ENCODE results near the gene H6PD. TPM values are rescaled to one million over a fixed set of nuclear protein-coding genes. Genes with fewer than 3 reads are reported as not detected.

The H6PD gene
- polyA plus RNA-seq, 12 donors: 28.4 to 75.0 (median 32.8) TPM

- no peak for DNase-seq
Measured at GRCh38 chr1:9253453-9254105, 19.0 kb downstream of the H6PD start.

DNA sequence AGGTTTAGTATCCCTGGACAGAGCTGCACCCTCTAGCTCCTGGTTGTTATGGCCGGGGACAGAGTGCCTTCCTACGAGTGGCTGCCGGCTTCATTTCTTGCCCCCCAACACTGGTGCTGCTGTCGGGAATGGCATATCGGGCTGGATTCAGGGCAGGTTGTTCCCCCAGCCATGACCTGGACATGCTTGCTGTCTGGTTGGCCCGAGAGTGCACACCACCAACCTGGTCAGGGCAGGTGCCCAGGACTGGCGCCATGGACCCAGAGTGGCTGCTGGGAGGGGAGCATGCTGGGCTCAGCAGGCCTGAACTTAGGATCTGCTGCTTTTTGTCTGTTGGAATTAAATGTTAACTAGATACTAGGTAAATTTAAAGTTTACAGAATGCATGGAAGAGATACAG lies 21.8 kb downstream of the H6PD start:
- DNase-seq: no peak

DNA sequence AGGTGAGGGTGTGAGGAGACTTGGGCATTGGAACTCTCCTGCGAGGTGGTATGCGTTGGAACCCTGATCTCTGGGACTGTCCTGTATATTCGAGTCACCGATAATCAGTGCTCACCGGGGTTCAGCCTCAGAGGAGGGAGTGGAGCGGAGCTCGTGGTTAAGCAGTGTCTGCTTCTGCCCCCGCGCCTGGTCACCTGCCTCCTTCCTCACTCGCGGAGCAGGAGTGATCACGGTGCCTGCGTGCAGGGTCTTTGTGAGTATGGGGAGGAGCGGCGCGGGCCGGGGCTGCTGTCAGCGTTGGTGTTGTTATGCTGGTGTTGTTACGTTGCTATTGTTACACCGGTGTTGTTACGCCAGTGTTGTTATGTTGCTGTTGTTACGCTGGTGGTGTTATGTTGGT lies 23.3 kb downstream of the H6PD start:
- no peak for DNase-seq

DNA sequence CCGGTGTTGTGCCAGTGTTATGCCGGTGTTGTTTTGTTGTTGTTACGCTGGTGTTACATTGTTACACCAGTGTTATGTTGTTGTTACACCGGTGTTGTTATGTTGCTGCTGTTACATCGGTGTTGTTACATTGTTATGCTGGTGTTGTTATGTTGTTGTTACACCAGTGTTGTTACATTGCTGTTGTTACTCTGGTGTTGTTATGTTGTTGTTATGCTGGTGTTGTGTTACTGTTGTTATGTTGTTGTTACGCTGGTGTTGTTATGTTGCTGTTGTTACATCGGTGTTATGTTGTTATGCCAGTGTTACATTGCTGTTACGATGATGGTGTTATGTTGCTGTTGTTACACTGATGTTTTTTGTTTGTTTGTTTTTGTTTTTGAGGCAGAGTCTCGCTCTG lies 24.1 kb downstream of the H6PD start:
- DNase-seq: no peak

DNA sequence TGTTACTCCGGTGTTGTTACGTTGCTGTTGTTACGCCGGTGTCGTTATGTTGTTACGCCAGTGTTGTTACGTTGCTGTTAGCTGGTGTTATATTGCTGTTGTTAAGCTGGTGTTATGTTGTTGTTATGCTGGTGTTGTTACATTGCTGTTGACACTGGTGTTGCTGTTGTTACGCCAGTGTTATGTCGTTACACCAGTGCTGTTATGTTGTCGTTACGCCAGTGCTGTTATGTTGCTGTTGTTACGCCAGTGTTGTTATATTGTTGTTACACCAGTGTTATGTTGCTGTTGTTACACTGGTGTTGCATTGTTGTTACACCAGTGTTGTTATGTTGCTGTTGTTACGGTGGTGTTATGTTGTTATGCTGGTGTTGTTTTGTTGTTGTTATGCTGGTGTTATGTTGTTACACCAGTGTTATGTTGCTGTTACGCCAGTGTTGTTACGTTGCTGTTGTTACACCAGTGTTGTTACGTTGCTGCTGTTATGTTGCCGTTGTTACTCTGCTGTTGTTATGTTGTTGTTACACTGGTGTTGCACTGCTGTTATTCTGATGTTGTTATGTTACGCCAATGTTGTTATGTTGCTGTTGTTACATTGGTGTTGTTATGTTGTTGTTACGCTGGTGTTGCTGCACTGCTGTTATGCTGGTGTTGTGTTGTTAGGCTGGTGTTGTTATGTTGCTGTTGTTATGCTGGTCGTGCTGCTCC lies 25.6 kb downstream of the H6PD start:
- DNase-seq: no peak

- no peak for DNase-seq
Measured at GRCh38 chr1:9261496-9261895, 26.9 kb downstream of the H6PD start.

DNA sequence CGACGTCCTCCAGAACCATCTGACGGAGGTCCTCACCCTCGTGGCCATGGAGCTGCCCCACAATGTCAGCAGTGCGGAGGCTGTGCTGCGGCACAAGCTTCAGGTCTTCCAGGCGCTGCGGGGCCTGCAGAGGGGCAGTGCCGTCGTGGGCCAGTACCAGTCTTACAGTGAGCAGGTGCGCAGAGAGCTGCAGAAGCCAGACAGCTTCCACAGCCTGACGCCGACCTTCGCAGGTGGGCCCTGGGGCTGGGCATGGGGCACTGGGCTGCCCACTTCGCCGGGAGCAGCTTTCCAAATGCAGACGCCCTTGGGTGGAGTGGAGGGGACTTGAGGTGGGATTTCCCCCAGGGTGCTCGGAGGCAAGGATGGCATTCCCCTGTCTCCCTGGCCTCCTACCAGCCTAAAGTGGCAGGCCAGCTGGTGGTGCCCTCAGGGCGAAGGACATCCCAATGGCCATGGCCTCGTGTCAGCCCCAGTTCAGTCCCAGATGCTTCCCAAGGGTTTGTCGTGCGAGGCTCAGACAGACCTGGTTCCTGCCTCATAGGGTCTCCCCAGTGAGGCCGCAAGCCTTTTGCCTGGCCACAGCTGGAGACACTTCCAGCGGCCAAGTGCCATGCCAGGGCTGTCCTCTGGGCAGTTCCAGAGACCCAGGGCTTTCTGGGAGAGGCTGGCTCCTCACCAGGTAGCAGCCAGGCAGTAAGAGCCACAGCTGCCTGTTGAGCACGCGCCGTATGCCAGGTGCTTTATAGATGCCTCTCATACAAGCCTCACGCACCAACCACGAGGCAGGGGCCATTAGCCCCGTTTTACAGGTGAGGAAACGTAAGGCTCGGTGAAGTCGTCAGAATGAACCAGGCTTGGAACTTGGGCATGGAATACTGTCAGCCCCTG lies 27.8 kb downstream of the H6PD start:
- DNase-seq: no peak

DNA sequence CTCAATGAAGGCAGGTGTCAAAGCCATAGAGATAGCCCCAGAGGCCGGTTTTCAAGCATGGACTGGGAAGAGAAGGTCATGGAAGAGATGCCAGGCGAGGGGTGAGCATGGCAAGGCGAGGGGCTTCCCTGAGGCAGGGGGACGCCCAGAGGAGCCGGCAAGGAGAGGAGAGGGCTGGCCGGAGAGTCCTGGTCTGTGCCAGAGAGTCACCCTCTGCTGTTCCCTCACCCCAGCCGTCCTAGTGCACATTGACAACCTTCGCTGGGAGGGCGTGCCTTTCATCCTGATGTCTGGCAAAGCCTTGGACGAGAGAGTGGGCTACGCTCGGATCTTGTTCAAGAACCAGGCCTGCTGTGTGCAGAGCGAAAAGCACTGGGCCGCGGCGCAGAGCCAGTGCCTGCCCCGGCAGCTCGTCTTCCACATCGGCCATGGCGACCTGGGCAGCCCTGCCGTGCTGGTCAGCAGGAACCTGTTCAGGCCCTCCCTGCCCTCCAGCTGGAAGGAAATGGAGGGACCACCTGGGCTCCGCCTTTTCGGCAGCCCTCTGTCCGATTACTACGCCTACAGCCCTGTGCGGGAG lies 28.8 kb downstream of the H6PD start:
- no peak for DNase-seq

DNA sequence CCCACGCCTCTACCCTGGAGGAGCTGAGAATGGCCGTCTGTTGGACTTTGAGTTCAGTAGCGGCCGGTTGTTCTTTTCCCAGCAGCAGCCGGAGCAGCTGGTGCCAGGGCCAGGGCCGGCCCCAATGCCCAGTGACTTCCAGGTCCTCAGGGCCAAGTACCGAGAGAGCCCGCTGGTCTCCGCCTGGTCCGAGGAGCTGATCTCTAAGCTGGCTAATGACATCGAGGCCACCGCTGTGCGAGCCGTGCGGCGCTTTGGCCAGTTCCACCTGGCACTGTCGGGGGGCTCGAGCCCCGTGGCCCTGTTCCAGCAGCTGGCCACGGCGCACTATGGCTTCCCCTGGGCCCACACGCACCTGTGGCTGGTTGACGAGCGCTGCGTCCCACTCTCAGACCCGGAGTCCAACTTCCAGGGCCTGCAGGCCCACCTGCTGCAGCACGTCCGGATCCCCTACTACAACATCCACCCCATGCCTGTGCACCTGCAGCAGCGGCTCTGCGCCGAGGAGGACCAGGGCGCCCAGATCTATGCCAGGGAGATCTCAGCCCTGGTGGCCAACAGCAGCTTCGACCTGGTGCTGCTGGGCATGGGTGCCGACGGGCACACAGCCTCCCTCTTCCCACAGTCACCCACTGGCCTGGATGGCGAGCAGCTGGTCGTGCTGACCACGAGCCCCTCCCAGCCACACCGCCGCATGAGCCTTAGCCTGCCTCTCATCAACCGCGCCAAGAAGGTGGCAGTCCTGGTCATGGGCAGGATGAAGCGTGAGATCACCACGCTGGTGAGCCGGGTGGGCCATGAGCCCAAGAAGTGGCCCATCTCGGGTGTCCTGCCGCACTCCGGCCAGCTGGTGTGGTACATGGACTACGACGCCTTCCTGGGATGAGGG lies 29.7 kb downstream of the H6PD start:
- no peak for DNase-seq

- DNase-seq: no peak
Measured at GRCh38 chr1:9265037-9265436, 30.5 kb downstream of the H6PD start.

GRCh38 chr1:9265968-9266367 lies 31.4 kb downstream of the H6PD start:
- no peak for DNase-seq

- no peak for DNase-seq
Measured at GRCh38 chr1:9267352-9267686, 32.7 kb downstream of the H6PD start.

- DNase-seq: no peak
Measured at GRCh38 chr1:9267827-9268581, 33.4 kb downstream of the H6PD start.

- no peak for DNase-seq
Measured at GRCh38 chr1:9269078-9269501, 34.5 kb downstream of the H6PD start.

GRCh38 chr1:9269721-9270120 lies 35.1 kb downstream of the H6PD start:
- DNase-seq: no peak

- no peak for DNase-seq
Measured at GRCh38 chr1:9270290-9270883, 35.8 kb downstream of the H6PD start.

DNA sequence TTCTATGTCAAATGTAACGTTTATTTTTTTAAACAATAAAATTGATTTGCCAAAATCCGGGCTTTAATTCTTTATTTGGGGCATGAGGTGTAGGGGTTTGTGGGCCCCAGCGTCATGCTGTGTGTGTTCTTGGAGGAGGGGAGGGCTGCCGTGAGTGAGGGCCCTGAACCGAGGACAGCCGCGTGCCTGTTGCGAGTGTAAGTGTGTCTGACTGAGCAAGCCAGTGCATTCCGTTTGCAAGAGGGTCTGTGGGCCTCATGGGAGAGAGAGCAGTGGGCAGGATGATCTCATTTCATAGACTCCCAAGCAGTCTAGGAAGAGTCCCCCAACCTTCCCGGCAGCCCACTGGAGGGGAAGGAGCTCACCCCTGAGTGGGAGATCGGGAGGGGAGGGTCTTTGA lies 36.7 kb downstream of the H6PD start:
- no peak for DNase-seq

DNA sequence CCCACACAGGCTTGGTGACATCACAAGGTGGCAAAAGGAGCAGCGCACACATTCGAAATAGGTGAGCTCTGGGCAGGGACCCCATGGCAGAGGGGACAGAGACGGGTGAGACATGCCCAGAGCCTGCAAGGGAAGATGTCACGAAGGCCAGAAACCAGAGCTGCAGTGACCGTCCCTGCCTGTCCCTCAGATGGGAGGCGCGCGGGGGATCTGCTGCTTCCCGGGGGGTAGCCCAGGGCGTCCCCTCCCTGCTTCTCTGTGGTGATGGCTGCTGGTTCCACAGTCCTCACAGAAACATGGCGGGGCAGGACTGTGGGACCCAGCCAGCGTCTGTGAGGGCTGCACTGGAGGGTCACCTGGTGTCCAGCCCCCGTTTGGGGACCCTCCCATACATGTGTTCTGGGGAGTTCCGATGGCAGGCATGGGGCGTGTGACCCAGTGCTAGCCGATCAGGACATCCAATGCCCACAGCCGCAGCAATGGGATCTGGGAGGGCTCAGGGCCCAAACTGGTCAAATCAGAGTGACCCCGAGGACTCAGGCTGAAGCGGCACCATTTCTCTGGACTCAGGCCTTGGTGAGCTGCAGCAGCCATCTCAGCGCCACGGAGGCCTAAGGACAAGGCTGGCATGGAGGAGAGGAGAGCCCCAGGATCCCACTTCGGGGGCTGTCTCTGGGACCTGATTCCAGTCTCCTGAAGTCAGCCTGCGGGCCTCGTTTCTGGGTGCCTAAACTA lies 37.5 kb downstream of the H6PD start:
- no peak for DNase-seq

GRCh38 chr1:9273177-9273576 lies 38.6 kb downstream of the H6PD start:
- DNase-seq: no peak

- DNase-seq: no peak
Measured at GRCh38 chr1:9275161-9275560, 40.6 kb downstream of the H6PD start.

Measured in muscle of arm (tissue), 12 donors.